Fibroblast of pulmonary artery (primary cell): Measurements from ENCODE around the gene CREM.

ENCODE experiments used
- DNase-seq: peaks from one replicate; pipeline ENCODE4 v3.0.0-alpha.2; 2010; ENCODE audit warnings: low read depth
- H3K4me3 ChIP-seq: replicated peaks from 2 replicates; pipeline ENCODE4 v1.5.1; 2011; ENCODE audit warnings: low read depth, mild to moderate bottlenecking, control low read depth, low read length, moderate library complexity
- CTCF ChIP-seq: IDR thresholded peaks from 2 replicates; pipeline ENCODE4 v1.5.1; 2011; ENCODE audit warnings: mild to moderate bottlenecking, control low read depth, low read length, inconsistent platforms; ENCODE audit errors: missing control alignments

CREM gene

GRCh38 chr10:35237766-35238512 lies 111.3 kb downstream of the CREM start:
- no peak for DNase-seq
- no peak overlapping the region for H3K4me3 ChIP-seq
- TF ChIP-seq CTCF: no peak

- no peak for TF ChIP-seq CTCF
- no peak overlapping the region for H3K4me3 ChIP-seq
- DNase-seq: no peak
These were observed 117.9 kb downstream of the CREM start for GRCh38 chr10:35244549-35244948.

DNA sequence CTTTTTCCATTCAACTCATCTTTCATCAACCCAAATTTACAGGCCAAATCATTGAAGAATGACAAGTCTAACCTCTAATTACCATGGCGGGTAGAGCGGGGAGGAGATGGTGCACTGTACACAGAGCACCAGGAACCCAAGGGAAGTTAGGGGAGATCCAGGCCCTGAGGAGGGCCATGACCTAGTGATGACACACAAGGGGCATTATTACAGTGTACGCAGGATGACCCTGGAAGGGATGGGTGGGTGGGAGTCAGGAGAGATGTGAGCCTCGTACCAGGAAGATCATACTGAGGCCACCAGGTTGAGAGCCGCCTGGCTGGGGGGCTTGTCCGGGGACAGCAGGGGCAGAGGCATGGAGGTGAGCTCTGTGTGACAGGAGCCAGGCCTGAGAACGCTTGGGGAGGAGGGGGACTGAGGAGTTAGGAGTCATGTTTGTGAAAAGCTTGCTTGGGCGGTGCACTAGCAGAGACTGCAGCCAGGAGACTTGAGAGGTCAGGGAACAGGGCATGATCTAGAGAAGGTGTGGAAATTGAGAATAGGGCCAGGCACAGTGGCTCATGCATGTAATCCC lies 120.2 kb downstream of the CREM start:
- no peak for DNase-seq
- no peak for TF ChIP-seq CTCF
- no peak overlapping the region for H3K4me3 ChIP-seq

GRCh38 chr10:35251373-35252100 lies 124.9 kb downstream of the CREM start:
- no peak for DNase-seq
- no peak overlapping the region for H3K4me3 ChIP-seq
- no peak for TF ChIP-seq CTCF

DNA sequence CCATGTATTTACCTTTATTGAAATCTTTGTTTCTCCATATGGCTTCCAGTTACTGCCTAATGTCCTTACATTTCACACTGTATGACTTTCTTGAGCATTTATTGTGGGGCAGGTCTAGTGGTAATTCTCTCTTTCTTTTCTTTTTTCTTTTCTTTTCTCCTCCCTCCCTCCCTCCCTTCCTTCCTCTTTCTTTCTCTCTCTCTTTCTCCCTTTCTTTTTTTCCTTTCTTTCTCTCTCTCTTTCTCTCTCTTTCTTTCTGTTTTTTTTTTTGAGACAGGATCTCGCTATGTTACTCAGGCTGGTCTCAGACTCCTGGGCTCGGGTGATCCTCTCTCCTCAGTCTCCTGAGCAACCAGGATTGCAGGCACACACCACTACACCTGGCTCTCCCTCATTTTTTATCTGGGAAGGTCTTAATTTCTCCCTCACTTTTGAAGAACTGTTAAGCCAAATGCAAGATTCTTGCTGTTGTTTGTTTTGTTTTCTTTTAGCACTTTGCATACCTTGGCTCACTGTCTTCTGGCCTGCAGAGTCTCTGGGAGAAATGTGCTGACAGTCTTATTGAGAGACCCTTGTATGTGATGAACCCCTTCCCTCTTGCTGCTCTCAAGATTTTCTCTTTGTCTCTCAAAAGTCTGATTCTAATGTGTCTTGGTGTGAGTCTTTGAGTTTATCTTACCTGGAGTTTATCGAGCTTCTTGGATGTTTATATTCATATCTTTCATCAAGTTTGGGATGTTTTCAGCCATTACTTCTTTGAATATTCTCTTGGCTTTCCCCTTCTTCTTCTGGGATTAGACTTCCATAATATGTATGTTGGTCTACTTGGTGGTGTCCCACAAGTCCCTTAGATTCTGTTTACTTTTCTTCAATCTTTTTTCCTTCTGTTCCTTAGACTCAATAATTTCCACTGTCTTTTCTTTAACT lies 130.7 kb downstream of the CREM start:
- DNase-seq: no peak
- TF ChIP-seq CTCF: no peak
- no peak overlapping the region for H3K4me3 ChIP-seq

- peak; percentile 78 for DNase-seq
- TF ChIP-seq CTCF: no peak
These were observed 133.2 kb downstream of the CREM start for GRCh38 chr10:35259769-35260397.

More at GRCh38 chr10:35259769-35260397, 133.2 kb downstream of the CREM start:
- H3K4me3 ChIP-seq: no peak overlapping the region
